HG03442 (cell line): ENCODE results near the gene ZC3H12C.
A peak's percentile ranks its signal among the peaks of the same experiment; 100 is the strongest.

ENCODE experiments used
- ATAC-seq: cut with Tn5 transposase; IDR thresholded peaks from one replicate; pipeline ENCODE4 v1.9.1; 2021; ENCODE audit warnings: mild to moderate bottlenecking, moderate library complexity; ENCODE audit not compliant: unreplicated experiment

The ZC3H12C gene

GRCh38 chr11:110096496-110096895, 3.3 kb downstream of the ZC3H12C start:
- no peak for ATAC-seq

- no peak for ATAC-seq
Measured at GRCh38 chr11:110097459-110098012, 4.3 kb downstream of the ZC3H12C start.

GRCh38 chr11:110098645-110099044, 5.5 kb downstream of the ZC3H12C start:
- peak; percentile 62 for ATAC-seq

- no peak for ATAC-seq
Measured at GRCh38 chr11:110100476-110101240, 7.5 kb downstream of the ZC3H12C start.

DNA sequence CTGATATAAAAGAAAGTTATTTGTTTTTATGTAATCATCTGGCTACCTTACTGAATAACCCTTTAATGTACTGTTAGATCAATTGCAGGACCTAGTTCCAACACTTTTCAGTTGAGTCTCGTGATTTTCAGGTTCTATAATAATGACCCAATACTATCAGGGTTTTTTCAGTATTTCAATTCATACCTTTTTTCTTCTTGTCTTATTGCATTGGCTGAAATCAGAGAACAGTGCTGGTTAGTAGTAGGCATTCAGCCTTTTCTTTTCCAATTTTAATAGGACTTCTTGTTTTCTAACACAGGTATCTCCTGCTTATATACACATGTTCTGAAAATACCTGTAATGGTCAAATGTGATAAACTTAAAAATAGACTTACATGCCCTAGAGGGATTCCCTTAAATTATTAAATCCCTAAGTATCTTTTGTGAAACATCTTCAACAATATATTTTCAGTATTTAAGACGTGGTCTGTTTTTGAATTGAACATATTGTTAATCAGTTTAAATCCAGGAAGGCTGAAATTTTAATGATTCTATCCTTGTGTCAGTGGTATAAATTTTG, 13.6 kb downstream of the ZC3H12C start:
- no peak for ATAC-seq

GRCh38 chr11:110110854-110111253, 17.7 kb downstream of the ZC3H12C start:
- no peak for ATAC-seq

DNA sequence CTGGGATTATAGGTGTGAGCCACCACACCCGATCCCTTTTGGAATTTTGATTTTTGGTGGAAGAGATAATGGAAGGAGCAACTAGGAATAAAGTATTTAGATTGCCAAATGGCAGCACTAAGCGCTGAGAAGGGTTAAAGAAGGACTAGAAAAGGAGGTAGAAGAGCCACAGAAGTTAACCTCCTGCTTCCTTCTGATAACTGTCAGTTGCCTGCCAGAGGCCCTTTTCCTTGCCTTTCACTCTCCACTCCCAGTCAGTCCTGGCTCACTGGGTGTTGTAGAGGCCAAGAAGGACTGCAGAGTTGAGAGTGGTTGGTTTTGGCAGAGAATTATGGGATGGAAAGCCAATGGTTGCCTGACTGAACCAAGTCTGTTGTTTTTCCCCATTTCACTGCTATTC, 19.3 kb downstream of the ZC3H12C start:
- ATAC-seq: no peak

GRCh38 chr11:110113505-110113904, 20.3 kb downstream of the ZC3H12C start:
- ATAC-seq: no peak

GRCh38 chr11:110113973-110114372, 20.8 kb downstream of the ZC3H12C start:
- ATAC-seq: no peak

DNA sequence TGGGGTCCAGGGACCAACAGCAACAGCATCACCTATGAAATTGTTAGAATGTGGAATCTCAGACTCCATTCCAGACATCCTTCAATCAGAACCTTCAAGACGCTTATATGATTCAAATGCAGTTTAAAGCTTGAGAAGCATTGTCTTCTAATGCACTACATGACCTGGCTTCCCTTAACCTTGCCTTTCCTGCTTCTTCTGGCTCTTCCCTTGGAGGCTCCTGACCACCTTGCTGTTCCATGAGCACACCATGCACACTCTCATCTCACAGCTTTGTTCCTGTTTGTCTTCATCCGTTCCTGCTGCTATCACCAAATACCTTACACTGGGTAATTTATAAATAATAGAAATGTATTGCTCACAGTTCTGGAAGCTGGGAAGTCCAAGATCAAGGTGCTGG, 26.1 kb downstream of the ZC3H12C start:
- ATAC-seq: no peak

GRCh38 chr11:110121204-110121603, 28.0 kb downstream of the ZC3H12C start:
- ATAC-seq: no peak

DNA sequence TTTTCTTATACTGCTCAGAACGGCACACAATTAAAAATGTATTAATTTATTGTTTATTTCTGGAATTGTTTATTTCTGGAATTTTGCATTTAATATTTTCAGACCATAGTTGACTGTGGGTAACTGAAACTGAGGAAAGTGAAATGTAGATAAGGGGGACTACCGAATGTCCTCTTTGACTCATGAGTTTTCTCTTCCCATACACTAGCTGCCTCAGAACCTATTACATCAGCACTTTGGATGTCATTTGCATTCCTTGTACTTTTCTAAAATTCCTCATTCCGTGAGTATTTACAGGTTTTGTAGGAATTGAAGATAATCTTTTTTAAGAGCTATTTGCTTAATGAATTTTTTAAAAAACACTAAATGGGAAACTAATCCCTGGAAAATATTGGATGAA, 29.8 kb downstream of the ZC3H12C start:
- ATAC-seq: peak; percentile 60

DNA sequence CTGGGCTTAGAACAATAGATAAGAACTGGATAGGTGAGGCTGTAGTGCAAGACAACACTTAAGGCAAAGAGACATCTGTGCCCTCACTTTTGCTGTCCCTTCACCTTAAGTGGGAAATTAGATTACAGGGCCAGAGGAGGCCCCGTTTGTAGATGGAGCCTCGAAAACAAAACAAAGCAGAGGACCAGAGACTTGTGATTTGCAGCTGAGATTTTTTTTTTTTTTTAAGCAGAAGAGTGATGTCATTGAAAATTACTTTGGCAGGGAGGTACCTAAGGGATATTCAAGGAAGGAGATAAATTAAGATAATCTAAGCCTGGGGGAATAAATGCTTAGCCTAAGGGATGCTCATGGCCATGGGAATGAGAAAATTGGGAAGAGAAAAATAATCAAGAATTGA, 31.4 kb downstream of the ZC3H12C start:
- ATAC-seq: no peak

DNA sequence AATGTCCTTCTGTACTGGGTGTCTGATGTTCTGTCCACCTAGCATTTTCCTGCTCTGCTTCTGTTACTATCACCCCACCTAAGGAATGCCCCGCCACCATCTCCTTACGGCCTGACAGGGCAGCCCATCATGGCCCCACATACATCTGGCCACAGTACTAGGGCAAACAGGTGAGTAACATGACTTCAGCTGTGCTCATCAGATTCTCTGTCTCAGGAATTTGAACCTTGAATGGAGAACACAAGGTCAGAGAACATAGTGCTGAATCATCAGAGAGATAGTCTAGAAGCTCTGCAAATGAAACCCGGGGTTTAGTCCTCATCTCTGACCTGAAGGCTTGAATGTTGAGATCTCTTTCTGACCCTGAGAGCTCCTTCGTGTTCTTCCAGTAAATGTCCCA, 32.4 kb downstream of the ZC3H12C start:
- ATAC-seq: no peak

GRCh38 chr11:110126936-110127335, 33.7 kb downstream of the ZC3H12C start:
- no peak for ATAC-seq

GRCh38 chr11:110128161-110128560, 35.0 kb downstream of the ZC3H12C start:
- no peak for ATAC-seq

DNA sequence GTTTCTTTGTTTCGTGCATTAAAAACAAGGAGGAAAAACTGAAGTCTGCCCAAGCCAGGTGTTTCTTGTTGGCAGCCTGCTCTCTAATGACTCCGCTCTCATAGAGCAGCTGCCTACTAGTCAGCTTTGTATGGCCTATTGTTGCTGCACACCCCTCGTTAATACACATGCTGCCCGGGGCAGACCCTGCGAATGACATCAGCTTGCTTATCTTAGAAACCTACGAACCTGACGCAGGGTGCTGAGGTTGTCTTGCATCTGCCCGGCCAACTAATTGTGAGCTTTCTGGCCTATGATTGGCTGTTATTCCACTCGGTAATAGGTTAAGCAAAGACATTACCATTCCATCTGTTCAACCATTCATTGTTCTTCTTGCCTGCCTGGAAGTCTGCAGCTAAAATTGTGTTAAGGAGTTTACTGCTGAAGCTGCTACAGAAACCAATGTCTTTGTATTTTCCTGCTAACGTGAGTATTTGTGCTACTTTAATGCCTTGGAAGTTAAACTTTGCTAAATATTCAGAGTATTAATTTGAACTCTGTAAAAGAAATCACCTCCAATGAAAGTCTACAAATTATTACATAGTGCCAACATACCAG, 37.5 kb downstream of the ZC3H12C start:
- no peak for ATAC-seq

- ATAC-seq: no peak
Measured at GRCh38 chr11:110131386-110132123, 38.4 kb downstream of the ZC3H12C start.

DNA sequence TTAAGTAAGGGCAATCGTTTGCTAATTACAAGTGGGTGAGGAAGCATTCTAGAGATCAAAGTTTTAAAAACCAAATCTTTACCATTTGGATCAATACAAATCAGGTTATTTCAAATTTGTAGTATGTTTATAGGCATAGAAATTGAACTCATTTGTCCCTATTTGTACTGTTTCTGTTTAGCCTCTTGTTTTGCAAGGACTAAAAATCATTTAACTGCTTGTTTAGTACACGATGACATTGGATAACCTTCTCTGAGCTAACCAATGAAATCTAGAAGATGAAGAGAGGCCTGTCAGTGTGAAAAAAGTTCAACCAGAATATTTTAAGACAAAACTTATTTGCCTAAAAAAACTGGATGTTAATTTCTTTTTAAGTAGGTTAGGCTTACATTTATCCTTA, 40.0 kb downstream of the ZC3H12C start:
- ATAC-seq: no peak

DNA sequence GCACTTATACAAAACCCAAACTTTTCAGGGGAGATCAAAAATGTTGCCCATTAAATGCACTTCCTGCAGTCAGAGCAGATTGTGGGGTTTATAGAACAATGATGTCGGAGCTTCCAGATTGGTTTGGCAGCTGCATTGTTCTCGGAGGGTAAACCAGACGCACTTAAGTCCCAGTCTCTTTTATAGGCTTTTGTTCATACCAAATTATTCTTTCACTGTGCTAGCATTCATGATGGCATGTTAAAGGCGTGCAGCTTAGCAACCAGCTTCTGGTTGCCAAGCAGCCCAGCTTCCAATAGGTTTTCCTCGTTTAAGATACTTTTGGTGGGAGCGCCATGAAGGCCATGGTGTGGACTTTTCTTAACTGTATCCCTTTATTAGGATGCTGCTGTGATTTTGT, 40.9 kb downstream of the ZC3H12C start:
- no peak for ATAC-seq

DNA sequence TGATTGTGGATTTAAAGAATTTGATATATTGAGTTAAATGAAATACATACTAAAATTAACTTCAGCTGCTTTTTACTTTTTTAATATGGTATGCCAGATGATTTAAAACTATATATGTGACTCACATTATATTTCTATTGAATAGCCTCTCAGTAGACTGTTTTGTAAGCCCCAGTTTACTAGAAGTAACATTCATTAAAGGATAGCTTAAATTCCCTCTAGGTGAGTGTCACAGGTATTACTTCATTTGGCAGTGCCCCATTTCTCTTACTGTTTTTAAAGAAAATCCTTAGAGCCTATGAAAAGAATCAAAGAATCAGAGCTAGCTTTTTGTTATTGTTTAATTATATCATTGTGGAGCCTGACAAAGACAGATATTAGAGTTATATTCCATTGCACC, 48.6 kb downstream of the ZC3H12C start:
- no peak for ATAC-seq
